WI38 (cell line): Measurements from ENCODE around the gene ETF1.

ENCODE experiments used
- H3K4me3 ChIP-seq: 2 replicates; pipeline ENCODE4 v1.5.1; 2011; ENCODE audit warnings: low read depth, mild to moderate bottlenecking, control low read depth, low read length
- TF ChIP-seq, protein P1 (sequence below): IDR thresholded peaks from 2 replicates; pipeline ENCODE4 v1.5.1; 2012; ENCODE audit warnings: low read depth, mild to moderate bottlenecking, control low read depth, low read length

Gene ETF1

GRCh38 chr5:138539791-138540190 is 3.2 kb downstream of the ETF1 start:
- TF ChIP-seq, protein P1, sequence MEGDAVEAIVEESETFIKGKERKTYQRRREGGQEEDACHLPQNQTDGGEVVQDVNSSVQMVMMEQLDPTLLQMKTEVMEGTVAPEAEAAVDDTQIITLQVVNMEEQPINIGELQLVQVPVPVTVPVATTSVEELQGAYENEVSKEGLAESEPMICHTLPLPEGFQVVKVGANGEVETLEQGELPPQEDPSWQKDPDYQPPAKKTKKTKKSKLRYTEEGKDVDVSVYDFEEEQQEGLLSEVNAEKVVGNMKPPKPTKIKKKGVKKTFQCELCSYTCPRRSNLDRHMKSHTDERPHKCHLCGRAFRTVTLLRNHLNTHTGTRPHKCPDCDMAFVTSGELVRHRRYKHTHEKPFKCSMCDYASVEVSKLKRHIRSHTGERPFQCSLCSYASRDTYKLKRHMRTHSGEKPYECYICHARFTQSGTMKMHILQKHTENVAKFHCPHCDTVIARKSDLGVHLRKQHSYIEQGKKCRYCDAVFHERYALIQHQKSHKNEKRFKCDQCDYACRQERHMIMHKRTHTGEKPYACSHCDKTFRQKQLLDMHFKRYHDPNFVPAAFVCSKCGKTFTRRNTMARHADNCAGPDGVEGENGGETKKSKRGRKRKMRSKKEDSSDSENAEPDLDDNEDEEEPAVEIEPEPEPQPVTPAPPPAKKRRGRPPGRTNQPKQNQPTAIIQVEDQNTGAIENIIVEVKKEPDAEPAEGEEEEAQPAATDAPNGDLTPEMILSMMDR = no peak
- H3K4me3 ChIP-seq = no peak overlapping the region

GRCh38 chr5:138538943-138539627 is 4.0 kb downstream of the ETF1 start:
- TF ChIP-seq, protein P1 = no peak
- no peak overlapping the region for H3K4me3 ChIP-seq

GRCh38 chr5:138536665-138537315 is 6.2 kb downstream of the ETF1 start:
- no peak overlapping the region for H3K4me3 ChIP-seq
- TF ChIP-seq, protein P1 = 0 out of 2 replicates have a peak, but pooled peaks have one; percentile 16

DNA sequence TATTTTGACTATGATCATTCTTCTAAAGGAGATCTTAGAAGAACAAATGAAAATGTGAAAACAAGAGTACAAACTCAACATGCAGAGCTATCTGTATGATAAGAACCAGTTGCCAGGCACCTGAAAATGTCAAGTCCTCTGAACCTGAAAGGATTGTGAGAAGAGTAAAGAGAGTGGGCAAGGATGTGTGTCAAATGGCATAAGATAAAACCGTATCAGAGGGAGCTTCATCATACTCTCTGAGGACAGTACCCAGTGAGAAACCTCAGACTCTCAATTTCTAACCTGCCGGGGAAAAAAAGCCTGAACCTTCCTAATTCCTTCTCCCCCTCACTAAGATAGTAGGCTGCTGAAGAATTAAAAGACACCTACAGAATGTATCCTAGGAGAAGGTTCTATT is 6.8 kb downstream of the ETF1 start:
- H3K4me3 ChIP-seq = no peak overlapping the region
- TF ChIP-seq, protein P1 = no peak

GRCh38 chr5:138533973-138534941 is 8.8 kb downstream of the ETF1 start:
- H3K4me3 ChIP-seq = no peak overlapping the region
- TF ChIP-seq, protein P1 = no peak

DNA sequence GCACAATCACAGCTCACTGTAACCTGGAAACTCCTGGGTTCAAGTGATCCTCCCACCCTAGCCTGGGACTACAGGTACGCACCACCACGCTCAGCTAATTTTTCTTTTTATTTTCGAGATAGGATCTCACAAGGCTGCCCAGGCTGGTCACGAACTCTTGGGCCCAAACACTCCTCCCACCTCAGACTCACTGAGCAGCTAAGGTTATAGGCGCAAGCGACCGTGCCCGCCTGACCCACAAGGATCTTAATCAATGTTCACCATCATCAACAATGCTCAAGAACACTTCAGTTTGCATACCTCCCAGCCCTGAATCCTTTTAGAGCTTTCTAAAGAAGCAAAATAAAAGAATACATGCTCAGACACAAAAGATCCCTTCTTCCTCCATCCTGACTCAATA is 13.2 kb downstream of the ETF1 start:
- TF ChIP-seq, protein P1 = no peak
- H3K4me3 ChIP-seq = no peak overlapping the region
